ENCODE measurements around the gene MYO1H.

- TF ChIP-seq CTCF (IDR thresholded peaks at IDR 0.05; ENCODE audit: insufficient read depth, low read length) (no peak), POLR2AphosphoS5 (IDR thresholded peaks at IDR 0.05; ENCODE audit: low read depth) (no peak), GABPA (IDR thresholded peaks at IDR 0.05; ENCODE audit: low read depth) (no peak), REST (IDR thresholded peaks at IDR 0.05; ENCODE audit: insufficient replicate concordance, low read depth) (no peak)
These were observed 139.7 kb downstream of the MYO1H start for GRCh38 chr12:109487181-109488050.
